Body of pancreas (tissue), 4 donors: ENCODE results near the gene DLGAP1.

Experiments
- POLR2A ChIP-seq, 3 donors: fragments of 450-650 bp; IDR thresholded peaks; one replicate each; pipeline ENCODE4 v1.6.1; 2016; ENCODE audit warnings: antibody characterized with exemption in 3 of 3, mild to moderate bottlenecking in 2 of 3
- TF ChIP-seq, protein P1 (sequence below), 7 experiments: fragments of 450-650 bp in 4 of 7; fragments of 200-600 bp in 3 of 7; sonication (generic) in 3 of 7; IDR thresholded peaks; one replicate each; pipeline ENCODE4 v1.5.1; 2016 to 2019; ENCODE audit warnings: antibody characterized with exemption in 7 of 7

DNA sequence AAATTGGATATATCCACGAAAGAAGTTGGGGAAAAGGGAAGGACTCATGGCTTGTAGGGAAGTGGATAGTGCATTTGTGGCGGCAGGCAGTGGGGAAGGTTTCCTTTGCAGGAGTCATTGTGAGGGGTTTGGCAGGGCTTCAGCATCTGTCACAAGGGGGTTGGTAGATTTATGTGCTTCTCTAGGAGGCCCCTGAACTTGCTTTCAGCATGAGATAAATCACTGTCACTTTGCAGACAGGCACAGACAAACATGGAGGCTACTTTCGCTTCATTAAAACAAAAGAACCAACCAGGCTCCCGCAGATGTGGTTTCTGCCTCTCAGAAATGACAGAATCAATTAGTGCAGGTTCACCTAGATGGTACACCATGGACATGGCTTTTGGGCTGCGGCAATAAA is 664.4 kb downstream of the DLGAP1 start:
- TF ChIP-seq, protein P1, sequence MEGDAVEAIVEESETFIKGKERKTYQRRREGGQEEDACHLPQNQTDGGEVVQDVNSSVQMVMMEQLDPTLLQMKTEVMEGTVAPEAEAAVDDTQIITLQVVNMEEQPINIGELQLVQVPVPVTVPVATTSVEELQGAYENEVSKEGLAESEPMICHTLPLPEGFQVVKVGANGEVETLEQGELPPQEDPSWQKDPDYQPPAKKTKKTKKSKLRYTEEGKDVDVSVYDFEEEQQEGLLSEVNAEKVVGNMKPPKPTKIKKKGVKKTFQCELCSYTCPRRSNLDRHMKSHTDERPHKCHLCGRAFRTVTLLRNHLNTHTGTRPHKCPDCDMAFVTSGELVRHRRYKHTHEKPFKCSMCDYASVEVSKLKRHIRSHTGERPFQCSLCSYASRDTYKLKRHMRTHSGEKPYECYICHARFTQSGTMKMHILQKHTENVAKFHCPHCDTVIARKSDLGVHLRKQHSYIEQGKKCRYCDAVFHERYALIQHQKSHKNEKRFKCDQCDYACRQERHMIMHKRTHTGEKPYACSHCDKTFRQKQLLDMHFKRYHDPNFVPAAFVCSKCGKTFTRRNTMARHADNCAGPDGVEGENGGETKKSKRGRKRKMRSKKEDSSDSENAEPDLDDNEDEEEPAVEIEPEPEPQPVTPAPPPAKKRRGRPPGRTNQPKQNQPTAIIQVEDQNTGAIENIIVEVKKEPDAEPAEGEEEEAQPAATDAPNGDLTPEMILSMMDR (IDR thresholded peaks at IDR 0.05), result no peak
- TF ChIP-seq POLR2A (IDR thresholded peaks at IDR 0.05), result no peak
